ENCODE results near the gene TLX1. TPM values are rescaled to one million over a fixed set of nuclear protein-coding genes. Genes with fewer than 3 reads are reported as not detected.

TLX1 gene
- total RNA-seq, 1 donor from 2014 or later: not detected

Other genes with a start within 250 kb of the TLX1 start
- 18.4 TPM for gene SLF2, start 218.3 kb upstream of the TLX1 start, total RNA-seq
- gene SEMA4G, start 161.8 kb upstream of the TLX1 start, total RNA-seq: 1.4 TPM
- 61.7 TPM for gene MRPL43, start 143.8 kb upstream of the TLX1 start, total RNA-seq
- gene TWNK, start 143.8 kb upstream of the TLX1 start, total RNA-seq: 7.5 TPM
- 102 TPM for gene LZTS2, start 131.5 kb upstream of the TLX1 start, total RNA-seq
- gene PDZD7, start 100.2 kb upstream of the TLX1 start, total RNA-seq: 0.55 TPM
- gene SFXN3, start 100.1 kb upstream of the TLX1 start, total RNA-seq: 46.5 TPM
- gene KAZALD1, start 69.3 kb upstream of the TLX1 start, total RNA-seq: 1.9 TPM
- gene LBX1, start 98.2 kb downstream of the TLX1 start, total RNA-seq: 0.10 TPM
- gene BTRC, start 222.9 kb downstream of the TLX1 start, total RNA-seq: 18.3 TPM

Data from mesenteric fat pad (tissue), 1 donor.